SK-N-SH (cell line): ENCODE measurements around the gene CACNA1D.

ENCODE experiments used
- CTCF ChIP-seq: fragments of 200-600 bp; sonication (generic); IDR thresholded peaks from 2 replicates; pipeline ENCODE4 v1.6.1; 2017; ENCODE audit warnings: antibody characterized with exemption, mild to moderate bottlenecking, moderate library complexity
- EP300 ChIP-seq, 2 experiments: IDR thresholded peaks; 2 replicates each; pipeline versions ENCODE4 v1.4.0 to v1.6.1; 2012; ENCODE audit warnings: borderline replicate concordance in 1 of 2, low read depth in 1 of 2, low read length in 1 of 2
- FOXM1 ChIP-seq: IDR thresholded peaks from 2 replicates; pipeline ENCODE4 v1.4.0; 2012; ENCODE audit warnings: low read depth, mild to moderate bottlenecking
- PBX3 ChIP-seq: IDR thresholded peaks from 2 replicates; pipeline ENCODE4; 2012
- POLR2AphosphoS5 ChIP-seq: IDR thresholded peaks from 2 replicates; pipeline ENCODE4 v1.6.1; 2012; ENCODE audit warnings: low read depth, low read length
- RCOR1 ChIP-seq: fragments of 150-350 bp; IDR thresholded peaks from 2 replicates; pipeline ENCODE4 v1.6.1; 2017; ENCODE audit warnings: antibody characterized with exemption, low read length
- REST ChIP-seq: IDR thresholded peaks from 2 replicates; pipeline ENCODE4 v1.6.1; 2012; ENCODE audit warnings: mild to moderate bottlenecking, low read depth, low read length, moderate library complexity
- TAF1 ChIP-seq: IDR thresholded peaks from 2 replicates; pipeline ENCODE4 v1.6.1; 2012; ENCODE audit warnings: low read depth, mild to moderate bottlenecking, low read length, moderate library complexity, borderline replicate concordance
- ZBTB33 ChIP-seq: IDR thresholded peaks from 2 replicates; pipeline ENCODE4 v1.4.0; 2012; ENCODE audit warnings: low read depth, borderline replicate concordance

GRCh38 chr3:53650928-53651661 lies 156.7 kb downstream of the CACNA1D start:
- TF ChIP-seq ZBTB33 (no peak), CTCF (no peak), PBX3 (no peak), REST (no peak), EP300 (IDR thresholded peaks at IDR 0.05; ENCODE audit: borderline replicate concordance in 1 of 2, low read depth in 1 of 2, low read length in 1 of 2) (no peak), POLR2AphosphoS5 (no peak), FOXM1 (no peak), TAF1 (no peak), RCOR1 (no peak)
